GM19463 (cell line): ENCODE measurements around the gene CDK3.

ENCODE experiments used
- ATAC-seq: cut with Tn5 transposase; IDR thresholded peaks from one replicate; pipeline ENCODE4 v1.9.1; 2021; ENCODE audit warnings: mild to moderate bottlenecking, moderate library complexity; ENCODE audit not compliant: unreplicated experiment

Gene CDK3

DNA sequence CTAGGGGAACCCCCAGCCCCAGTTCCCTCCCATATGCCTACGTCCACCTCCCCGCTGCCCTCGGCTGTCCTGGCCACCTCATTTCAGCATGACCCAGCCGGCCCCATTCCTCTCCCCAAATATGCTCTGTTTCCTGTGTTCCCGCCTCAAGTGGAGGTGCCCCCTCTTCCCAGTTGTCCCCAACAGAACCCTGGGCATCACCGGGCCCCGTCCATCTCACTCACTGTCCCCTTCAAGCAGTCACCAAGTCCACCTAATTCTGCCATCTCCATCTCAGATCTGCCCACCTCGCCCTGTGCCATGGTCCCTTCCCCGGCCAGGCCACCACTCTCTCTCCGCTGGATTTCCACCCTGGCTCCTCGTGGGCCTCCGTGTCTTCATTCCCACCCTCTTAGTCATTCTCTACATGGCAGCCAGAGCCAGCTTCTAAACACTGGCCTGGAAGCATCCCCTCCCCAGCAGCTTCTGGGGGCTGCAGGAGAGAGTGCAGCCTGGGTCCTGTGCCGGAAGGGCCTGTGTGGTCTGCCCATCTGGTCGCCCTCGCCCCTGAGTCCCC, 12.8 kb downstream of the CDK3 start:
- no peak for ATAC-seq

DNA sequence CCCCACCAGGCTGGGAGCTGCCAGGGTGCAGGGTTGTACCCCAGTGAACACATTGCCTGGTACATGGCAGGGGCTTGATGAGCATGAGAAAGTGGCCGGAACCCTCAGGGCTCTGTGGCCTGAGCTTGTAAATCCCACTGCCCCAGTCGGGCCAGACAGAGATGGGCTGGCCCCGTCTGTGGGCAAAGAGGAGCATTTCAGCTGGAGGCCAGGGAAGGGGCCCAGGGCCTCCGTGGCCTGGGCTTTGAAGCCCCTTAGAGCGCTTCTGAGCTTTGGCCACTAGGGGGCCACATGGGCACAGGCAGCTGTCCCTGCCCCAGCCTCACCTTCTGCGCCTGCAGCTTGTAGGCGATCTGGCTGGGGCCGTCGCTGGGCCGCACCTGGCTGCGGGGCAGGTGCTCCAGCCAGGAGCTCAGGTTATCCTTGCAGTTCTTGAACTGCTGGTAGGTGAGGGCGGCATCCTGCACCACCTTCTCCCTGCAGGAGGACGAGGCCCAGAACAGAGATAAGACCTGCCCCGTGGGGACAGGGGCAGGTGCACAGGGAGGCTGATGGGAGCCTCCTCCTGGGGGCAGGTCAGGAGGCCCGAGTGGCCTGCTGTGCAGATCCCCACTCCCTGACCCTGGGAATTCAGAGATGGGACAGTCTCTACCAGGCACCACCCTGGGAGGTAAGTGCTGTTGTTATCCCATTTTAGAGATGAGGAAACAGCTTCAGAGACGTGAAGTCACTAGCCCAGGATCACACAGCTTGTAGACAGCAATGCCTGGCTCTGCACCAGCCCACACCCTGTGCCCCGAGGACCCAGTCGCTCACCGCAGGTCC, 13.7 kb downstream of the CDK3 start:
- ATAC-seq: peak; percentile 48

DNA sequence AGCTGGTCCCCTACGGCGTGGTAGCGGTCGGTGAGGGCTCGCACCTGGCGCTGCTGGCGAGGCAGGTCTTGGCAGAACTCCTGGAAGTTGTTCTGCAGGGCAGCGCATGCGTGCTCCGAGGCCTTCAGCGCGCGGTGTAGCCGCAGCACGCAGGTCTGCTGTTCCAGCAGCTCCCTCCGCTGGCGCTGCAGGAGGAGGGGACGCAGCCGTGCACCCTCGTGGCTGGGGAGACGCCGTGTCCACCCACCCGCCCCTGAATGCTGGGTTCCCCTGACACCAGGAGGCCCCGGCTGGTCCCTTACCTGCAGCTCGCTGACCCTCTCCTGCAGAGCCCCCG, 14.2 kb downstream of the CDK3 start:
- no peak for ATAC-seq

DNA sequence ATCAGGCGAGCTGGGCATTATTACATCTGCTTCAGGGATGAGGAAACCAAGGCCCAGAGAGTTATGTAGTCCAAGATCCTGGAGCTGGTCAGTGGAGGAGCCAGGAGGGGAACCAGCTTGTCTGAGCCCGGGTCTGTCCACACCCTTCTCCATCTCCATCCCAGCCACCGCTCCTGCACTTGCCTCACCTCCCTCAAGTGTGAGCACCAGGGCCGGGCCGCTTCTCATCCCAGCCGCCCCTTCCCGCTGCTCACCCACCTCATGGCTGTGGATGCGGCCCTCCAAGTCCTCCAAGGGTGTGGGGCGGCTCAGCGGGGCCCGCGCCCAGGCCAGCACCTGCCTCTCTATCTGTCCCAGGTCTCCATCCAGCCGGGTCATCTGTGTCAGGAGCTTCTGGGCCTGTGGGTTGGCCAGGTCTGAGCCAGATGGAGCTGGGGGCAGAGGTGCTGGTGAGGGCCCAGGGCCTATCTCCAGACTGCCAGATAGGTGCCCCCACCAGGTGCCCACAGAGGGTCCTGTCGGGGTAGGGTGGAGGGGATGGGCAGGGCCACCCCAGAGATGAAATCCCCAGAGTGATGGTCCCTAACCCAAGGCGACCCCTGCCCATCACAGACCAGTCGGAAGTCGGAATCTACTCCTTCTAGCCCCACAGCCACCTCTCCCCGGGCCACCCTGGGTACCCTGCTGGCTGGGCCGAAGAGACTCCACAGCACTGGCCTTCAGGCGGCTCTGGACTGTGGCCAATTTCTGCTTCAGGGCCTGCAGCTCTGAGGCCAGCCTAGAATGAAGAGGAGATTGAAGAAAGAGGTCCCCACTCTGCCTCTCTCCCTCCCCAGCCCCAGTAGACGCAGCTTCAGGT, 17.1 kb downstream of the CDK3 start:
- no peak for ATAC-seq

DNA sequence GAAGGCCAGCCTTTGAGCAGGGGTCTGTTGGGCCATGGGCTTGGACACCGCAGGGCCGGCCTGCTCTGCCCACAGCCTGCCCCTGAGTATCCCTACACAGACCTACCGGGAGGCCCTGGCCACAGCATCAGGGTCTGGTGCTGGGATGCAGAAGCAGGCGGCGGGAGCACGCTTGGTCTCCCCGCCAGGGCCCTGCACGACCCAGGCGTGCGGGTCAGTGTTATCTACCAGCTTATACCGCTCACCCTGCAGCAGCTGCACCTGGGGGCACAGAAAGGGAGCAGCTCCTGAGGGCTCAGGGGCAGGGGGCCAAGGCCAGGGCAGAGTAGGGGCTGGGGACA, 17.7 kb downstream of the CDK3 start:
- no peak for ATAC-seq

DNA sequence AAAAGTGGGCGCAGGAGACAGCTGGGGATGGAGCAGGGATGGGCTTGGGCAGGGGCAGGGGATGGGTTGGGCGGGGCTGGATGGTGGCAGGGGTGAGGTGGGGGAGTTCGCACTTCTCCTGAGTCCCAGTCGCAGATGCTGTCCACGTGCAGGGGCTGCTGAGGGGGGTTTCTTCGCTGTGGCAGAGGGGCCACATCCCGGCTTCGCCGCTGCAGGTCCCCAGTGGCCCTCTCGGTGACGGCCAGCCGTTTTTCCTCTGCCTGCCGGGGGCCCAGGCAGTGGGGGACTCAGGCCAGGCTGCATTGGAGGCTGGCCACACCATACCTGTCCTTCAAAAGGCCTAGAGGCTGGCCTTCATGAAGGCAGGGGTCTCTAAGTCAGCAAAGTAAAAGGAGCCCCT, 18.1 kb downstream of the CDK3 start:
- no peak for ATAC-seq

DNA sequence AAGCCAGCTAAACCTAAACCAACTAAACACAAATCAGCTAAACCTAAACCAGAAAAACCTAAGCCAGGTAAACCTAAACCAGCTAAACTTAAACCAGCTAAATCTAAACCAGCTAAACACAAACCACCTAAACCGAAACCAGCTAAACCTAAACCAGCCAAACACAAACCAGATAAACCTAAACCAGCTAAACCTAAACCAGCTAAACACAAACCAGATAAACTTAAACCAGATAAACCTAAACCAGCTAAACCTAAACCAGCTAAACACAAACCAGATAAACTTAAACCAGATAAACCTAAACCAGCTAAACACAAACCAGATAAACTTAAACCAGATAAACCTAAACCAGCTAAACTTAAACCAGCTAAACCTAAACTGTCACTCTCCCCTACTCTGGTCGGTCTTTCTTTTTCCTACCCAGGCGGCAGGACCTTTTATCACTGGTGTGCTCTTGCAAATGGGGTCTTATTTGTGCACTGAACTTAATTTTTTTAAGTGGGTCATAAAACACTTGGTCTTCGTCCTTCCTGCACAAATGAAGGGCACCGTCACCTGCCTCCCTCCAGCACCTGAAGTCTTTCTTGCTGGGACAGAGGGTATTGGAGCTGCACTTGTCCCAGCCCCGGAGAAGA, 19.3 kb downstream of the CDK3 start:
- no peak for ATAC-seq

DNA sequence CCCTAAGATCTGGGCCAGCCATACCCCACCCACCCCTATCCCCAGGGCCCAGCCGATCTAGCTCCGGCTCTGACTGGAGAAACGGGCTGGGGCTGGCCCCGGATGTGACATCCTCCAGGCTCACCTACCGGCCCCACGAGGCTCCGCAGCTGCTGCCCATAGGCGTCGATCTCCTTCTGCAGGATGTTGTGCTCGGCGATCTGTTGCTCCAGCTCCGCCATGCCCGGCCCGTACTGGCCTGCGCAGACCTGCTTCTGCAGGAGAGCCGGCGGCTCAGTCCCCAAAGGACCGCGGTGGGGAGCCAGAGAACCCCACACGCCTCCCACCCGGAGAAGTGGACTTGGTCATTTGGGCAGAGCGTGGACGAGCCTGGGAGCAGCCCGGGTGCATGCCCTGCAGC, 21.6 kb downstream of the CDK3 start:
- no peak for ATAC-seq

DNA sequence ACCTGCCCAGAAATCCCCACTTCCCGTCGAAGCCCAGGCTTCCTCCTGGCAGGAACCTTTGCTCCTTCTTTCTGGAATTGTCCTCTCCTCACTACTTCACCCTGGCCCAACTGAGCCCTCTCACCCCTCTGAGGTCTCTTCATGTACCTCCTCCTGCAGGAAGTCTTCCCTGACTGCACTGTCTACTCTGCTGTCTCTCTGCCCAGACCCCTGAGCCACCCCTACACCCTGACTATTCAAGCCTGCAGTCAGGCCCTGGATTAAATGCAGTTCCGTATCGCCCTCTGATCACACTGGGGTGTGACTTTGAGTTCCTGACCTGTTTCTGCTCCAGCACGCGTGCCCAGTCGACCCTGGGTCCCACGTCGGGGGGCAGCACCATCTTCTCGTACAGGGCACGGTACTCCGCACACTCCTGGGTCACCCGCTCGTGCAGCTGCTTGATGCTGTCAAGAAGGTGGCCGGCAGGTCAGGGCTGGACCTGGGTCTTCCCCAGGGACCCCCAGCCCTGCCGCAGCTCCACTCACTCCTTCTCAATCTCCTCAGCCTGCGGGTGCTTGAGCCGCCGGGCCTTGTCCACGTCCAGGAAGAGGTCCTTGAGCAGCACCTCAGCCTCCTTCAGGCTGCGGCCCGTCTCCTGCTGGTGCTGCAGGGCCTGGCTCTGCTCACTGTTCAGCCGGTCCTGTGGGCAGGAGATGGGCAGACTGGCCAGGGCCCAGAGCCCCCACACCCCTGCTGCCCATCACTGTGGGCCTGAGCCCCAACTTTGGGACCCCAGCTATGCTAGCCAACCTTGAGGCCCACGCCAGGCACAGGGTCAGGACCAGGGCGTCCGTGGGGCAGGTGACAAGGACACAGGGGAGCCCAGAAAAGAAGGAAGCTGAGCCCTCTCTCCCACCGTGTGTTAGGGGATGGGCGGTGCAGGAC, 22.6 kb downstream of the CDK3 start:
- no peak for ATAC-seq

DNA sequence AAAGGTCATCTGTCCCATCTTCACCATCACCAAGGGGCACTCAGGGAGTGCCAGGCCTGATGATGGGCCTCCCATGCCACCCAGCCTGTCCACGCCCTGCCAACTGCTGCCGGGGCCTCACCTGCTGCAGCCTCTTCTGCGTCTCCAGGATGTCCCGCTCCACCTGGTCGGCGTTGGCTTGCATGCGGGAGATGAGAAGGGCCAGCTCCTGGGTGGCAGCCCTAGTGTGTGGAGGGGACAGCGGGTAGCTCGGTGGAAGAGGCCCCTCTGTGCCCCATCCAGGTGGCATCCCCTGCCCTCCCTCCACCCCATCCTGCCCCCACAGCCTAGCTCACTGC, 23.2 kb downstream of the CDK3 start:
- no peak for ATAC-seq

DNA sequence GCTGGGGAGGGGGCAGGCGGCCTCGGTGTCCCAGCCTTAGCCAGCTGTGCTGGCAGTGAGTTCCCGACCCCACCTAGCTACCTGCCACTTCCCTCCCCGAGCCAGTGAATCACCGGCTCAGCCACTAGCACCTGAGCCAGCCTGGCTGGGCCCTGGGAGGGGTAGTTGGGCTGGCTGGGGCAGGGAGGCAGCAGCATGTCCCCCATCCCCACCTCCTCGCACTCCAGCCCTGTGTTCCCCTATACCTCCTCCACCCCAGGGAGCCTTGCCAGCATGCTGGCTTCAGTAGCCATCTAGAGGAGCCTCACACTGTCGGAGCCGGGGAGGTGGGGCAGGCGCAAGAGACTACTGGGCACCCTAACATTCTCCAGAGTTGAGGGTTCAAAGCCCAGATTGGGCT, 23.7 kb downstream of the CDK3 start:
- ATAC-seq: no peak

DNA sequence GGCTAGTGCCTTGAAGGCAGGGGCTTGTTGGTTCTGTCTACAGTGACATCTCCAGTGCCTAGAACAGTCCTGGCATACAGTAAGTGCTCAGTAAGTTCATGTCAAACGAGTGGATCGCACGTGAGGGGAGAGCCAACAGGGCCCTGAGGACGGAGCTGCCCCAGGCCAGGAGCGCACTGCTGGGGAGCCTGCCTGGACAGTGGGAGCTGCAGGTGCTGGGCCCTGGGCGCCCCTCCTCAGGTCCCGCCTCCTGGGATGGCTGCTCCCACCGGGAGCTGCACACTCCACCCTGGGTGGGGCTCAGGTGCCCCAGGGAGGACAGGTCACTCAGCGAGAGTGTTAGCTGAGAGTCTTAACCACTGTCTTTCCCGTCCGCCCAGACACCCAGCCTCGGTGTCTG, 24.6 kb downstream of the CDK3 start:
- no peak for ATAC-seq

DNA sequence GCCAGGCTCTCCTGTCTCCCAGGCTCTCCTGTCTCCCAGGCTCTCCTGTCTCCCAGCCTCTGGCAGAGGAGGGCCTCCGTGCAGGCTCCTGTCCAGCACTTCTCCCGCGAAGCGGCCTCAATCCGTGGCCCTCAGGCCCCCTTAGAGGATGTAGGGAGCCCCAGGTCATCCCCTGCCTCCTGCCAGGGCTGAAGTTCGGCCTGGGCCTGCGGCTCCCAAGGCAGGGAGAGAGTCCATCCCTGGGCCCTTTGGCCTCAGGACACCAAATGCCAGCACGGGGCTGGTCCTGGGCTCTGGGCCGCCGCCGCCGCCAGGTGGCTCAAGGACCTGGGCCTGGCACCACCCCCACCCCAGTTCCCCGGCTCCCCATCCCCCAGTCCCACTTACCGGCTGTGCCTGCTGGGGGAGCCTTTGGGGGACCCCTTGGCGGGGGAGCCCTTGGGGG, 26.1 kb downstream of the CDK3 start:
- no peak for ATAC-seq

DNA sequence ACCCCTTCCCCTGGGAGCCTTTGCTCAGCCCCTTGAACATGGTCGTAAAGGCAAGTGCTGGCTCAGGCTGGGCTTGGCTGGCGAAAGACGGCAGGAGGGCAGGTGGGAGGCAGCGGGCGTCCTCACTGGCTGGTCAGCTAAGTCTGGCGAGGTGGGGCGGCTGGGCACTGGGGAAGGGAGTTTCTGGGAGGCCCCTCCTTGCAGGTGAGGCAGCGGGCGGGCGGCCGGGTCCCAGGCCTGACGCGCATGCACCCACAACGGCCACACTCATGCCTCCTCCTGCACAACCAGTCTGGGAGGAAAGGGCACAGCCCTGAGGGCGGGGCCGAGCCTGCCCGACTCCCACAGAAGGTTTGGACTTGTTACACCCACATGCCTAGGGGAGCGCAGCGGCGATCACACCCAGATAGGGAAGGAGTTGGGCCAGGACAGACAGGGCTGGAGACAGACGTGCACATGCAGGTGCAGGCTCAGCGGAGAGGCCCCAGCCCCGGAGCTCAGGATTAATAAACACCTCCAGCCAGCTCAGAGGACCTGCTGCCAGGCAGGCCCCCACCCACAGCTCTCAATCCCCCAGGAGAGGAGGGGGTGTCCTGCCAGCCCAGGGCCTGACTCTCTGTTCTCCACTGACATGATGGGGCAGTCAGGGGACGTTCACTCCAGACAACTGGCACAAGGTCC, 26.6 kb downstream of the CDK3 start, which contains the start of gene EVPL:
EVPL (minus strand) TSS at position 148 of the 681 bp plus-strand sequence; CDS start at position 40, 108 bp downstream.
- ATAC-seq: no peak

DNA sequence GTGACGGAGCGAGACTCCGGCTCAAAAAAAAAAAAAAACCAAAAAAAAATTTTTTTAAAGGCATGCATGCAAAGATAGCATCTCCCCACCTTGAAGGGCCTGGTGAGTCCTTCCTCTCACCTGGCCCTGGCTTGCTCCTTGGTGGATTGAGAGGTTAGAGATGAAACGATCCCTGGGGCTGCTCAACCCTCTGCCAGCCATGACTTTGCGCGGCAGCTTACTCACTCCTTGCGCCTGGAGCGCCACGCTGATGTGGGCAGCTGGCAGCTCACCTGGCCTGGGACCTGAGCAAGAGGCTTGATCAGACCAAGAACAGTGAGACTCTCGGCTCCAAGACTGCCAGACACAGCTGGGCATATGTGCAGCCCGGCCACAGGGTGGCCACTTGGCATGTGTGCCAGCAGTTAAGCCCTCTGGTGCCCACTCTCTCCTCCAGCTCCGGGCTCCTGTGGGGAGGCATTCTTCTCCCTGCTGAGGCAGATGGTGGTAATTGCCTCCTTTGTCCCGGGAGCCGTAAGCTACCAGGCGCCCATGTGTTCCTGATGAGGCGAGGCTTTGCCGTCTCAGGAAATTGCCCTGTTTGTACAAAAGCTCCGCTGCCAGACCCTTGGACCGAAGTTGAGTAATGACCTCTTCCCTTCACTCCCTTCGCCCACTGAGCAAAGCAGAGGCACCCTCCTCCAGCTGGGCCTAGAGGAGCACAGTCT, 31.6 kb downstream of the CDK3 start:
- ATAC-seq: no peak

DNA sequence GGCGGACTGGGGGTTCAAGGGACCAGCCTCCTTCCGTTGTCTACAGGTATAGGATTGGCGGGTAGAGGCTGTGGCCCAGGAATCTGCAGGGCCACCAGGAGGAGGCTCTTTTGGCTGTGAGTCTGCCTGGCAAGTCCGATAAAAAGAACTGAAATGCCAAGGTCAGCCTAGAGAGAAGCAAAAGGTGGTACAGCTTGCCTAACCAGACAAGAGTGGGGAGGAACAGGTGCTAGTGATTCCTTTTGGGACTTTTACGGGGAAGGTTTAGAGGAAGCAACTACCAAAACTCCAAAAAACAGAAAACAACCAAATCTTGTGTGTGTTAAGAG, 32.1 kb downstream of the CDK3 start:
- ATAC-seq: no peak

DNA sequence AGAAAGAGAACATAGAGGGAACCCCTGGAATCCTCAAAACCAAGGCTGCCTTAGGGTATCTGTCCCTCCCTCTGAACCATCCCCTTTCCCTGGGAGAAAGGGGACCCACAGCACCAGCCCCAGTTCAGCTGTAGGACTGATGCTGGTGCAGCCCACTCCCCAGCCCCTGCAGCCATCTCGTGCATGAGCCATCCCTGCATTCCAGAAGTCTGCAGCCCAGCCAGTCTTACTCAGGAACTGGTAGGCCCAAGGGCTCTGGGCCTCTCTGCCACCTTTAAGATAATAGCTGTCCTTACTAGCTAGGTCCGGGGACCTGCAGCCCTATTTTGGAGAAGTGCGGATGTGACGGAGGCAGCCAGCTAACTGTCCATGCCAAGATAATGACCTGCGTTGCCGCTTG, 32.5 kb downstream of the CDK3 start:
- ATAC-seq: no peak

DNA sequence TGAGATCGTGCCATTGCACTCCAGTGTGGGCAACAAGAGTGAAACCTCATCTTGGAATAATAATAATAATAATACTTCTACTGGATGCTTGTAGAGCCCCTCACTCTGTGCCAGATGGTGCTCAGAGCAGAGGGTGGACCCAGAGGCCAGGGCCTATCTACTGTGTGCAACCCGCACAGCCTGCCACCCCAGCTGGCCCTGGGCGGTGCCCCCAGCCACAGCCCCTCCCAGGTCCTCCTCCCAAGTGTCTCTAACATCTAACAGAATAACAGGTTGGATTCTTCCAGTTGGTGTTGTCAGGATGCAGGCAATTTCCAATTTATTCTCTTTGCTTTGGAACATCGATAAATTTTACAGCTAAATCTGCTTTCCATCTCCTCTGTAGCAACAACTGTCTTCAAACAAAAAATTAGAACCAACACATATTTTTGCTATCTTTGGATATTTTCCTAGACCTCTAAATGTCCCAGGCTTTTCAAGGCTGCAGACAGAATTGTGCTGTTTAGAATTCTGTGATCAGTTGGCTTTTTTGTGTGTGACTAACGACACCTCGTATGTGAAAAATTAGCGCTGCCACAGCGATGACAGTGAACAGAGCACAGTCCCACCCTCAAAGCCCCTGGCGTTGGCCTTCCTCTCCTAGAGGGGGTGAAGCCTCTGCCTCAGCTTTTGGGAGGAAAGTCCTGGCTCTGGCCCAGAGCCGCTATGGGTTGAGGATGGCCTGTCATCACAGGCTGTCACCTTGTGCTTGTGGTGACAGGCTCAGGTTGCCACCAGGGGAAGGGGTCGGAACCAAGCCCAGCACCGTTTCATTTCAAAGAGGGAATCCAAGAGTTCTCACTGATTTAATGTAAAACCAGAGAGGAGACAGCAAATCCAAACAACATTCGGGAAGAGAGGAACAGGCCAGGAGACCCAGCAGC, 34.0 kb downstream of the CDK3 start:
- ATAC-seq: no peak
